Thymus (tissue), 11 donors: Measurements from ENCODE around the gene PDCD2. TPM values are rescaled to one million over a fixed set of nuclear protein-coding genes. Genes with fewer than 3 reads are reported as not detected.
A peak's percentile ranks its signal among the peaks of the same experiment; 100 is the strongest.

Experiments used
- DNase-seq, 9 donors: peaks; one replicate each; pipeline ENCODE4 v3.0.0-alpha.2; 2013; ENCODE audit warnings: low spot score in 9 of 9, low read depth in 6 of 9, missing footprints in 1 of 9
- H3K27ac ChIP-seq, 2 donors: one replicate each; pipeline ENCODE4 v1.5.1; 2013; ENCODE audit warnings: control low read depth in 1 of 2, low read depth in 1 of 2, low read length in 1 of 2, mild to moderate bottlenecking in 1 of 2, moderate library complexity in 1 of 2
- H3K27me3 ChIP-seq, 2 donors: one replicate each; pipeline ENCODE4 v1.5.1; 2013; ENCODE audit warnings: low read length in 1 of 2; ENCODE audit not compliant: control insufficient read depth in 2 of 2, insufficient read depth in 1 of 2
- H3K36me3 ChIP-seq, 2 donors: one replicate each; pipeline ENCODE4 v1.5.1; 2013; ENCODE audit warnings: low read length in 1 of 2, mild to moderate bottlenecking in 1 of 2, moderate library complexity in 1 of 2; ENCODE audit not compliant: control insufficient read depth in 2 of 2, insufficient read depth in 2 of 2
- H3K4me1 ChIP-seq, 2 donors: one replicate each; pipeline ENCODE4 v1.5.1; 2013; ENCODE audit warnings: low read length in 2 of 2; ENCODE audit not compliant: control insufficient read depth in 2 of 2, insufficient read depth in 2 of 2
- H3K4me3 ChIP-seq, 2 donors: one replicate each; pipeline ENCODE4 v1.5.1; 2013; ENCODE audit warnings: low read length in 2 of 2, control low read depth in 1 of 2, mild to moderate bottlenecking in 1 of 2
- H3K9me3 ChIP-seq, 2 donors: one replicate each; pipeline ENCODE4 v1.5.1; 2013; ENCODE audit warnings: low read length in 1 of 2, mild to moderate bottlenecking in 1 of 2; ENCODE audit not compliant: control insufficient read depth in 2 of 2, insufficient read depth in 1 of 2
- WGBS: extraction: QIAGEN DNeasy Blood & Tissue Kit; methylation state at CpG from one replicate; pipeline ENCODE4 v1.1.7; 2013; 5-methylcytosine and 5-hydroxymethylcytosine counted together
- polyA plus RNA-seq: library from polyadenylated mRNA; stranded (reverse); fragments of 200-250 nt; gene quantifications from one replicate; pipeline ENCODE4 v1.2.3, GENCODE V29; 2013
- total RNA-seq: library from RNA; stranded (reverse); fragments of 120-200 nt; gene quantifications from one replicate; pipeline ENCODE4 v1.2.4, GENCODE V29; 2013
- donor health status: healthy.

The PDCD2 gene
- total and polyA plus RNA-seq, 2 donors: 79.2 to 90.1 TPM

GRCh38 chr6:170590725-170591124, 6.3 kb upstream of the PDCD2 start:
- WGBS: 97% methylated on average over 1 of the region's 1 CpG
- Histone ChIP-seq H3K4me3 (no peak overlapping the region), H3K27me3 (no peaks in the 10 kb centered on the region), H3K36me3 (no peaks in the 10 kb centered on the region), H3K9me3 (peaks cover 0 to 2% of the 10 kb centered on the region in 2 donors), H3K27ac (no peak overlapping the region), H3K4me1 (no peaks in the 10 kb centered on the region)
- no peak for DNase-seq

DNA sequence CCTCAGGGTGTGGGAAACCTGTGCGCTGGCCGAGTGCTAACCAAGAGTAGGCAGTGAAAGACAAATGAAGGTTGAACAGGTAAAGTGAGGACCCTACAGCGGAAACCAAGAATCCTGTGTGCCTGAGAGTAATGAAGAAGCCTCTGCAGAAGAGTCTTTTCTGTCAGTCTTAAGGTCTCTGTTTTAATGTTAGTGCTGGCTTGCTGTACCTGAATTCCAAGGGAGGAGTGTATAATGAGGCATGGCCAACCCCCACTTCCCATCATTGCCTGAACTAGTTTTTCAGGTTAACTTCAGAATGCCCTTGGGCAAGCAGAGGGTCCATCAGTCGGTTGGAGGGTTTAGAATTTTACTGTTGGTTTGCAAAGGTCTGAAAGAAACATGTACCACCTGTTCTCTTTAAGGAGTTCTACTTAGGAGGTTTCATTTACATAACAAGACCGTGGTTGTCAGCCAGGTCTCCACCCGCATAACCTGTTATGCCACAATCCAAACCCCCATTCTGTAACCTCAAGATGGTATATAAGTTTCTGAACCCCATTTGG, 589 bp upstream of the PDCD2 start:
- no peaks in the 10 kb centered on the region for H3K9me3 ChIP-seq
- WGBS: 11% methylated on average over 6 of the region's 6 CpGs
- peak overlapping the region; percentile 79 to 80 for H3K4me3 ChIP-seq
- H3K4me1 ChIP-seq: peaks cover 3 to 10% of the 10 kb centered on the region in 2 donors
- DNase-seq: no peak
- no peaks in the 10 kb centered on the region for H3K27me3 ChIP-seq
- peaks cover 12 to 18% of the 10 kb centered on the region in 2 donors for H3K36me3 ChIP-seq
- peak overlapping the region; percentile 81 to 91 for H3K27ac ChIP-seq

DNA sequence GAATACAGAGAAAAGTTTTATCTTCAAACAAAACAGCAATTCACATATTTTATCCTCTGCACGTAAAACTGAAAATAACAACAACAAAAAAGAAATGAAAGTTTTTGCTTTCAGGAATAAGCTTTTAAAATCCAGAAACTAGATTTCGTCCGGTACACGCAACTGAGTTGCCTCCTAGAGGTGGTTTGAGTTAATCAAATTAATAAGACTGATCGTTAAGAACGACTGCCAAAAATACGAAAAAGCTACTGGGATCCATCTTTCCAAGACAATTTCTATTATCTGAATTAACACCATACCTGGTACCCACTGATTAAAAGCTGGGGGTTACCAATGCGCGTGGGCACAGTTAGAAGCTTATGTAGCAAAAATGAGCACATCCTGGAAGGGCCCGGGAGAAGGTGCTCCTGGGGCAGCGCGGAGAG, 669 bp downstream of the PDCD2 start:
- no peaks in the 10 kb centered on the region for H3K27me3 ChIP-seq
- peak overlapping the region; percentile 78 to 80 for H3K4me3 ChIP-seq
- 2% methylated on average over 12 of the region's 12 CpGs for WGBS
- peaks cover 12 to 29% of the 10 kb centered on the region in 2 donors for H3K36me3 ChIP-seq
- peak overlapping the region; percentile 80 to 91 for H3K27ac ChIP-seq
- peaks cover 3 to 10% of the 10 kb centered on the region in 2 donors for H3K4me1 ChIP-seq
- H3K9me3 ChIP-seq: no peaks in the 10 kb centered on the region
- peak in 1 of 9 donors; percentile 19 for DNase-seq

DNA sequence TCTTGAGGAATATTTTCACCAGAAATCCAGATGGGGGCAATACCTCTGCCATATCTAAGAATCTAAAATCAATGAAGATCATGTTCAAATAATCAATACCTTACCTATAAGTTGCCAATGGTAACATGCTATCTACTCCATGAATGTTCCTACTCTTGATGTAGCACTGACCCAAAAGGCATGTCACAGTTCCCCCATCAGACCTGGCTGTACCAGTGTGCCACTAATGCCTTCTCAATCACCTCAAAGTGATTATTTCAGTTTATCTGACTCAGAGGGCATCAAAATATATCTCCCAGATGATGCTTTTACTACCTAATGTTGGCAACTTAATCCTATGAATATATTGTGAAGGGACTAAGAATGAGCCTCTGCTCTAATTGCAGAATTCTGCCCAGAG, 5.5 kb downstream of the PDCD2 start:
- no peak overlapping the region for H3K27ac ChIP-seq
- peaks cover 32 to 64% of the 10 kb centered on the region in 2 donors for H3K36me3 ChIP-seq
- no peaks in the 10 kb centered on the region for H3K27me3 ChIP-seq
- no peak for DNase-seq
- peaks cover 0 to 3% of the 10 kb centered on the region in 2 donors for H3K4me1 ChIP-seq
- no peaks in the 10 kb centered on the region for H3K9me3 ChIP-seq
- no peak overlapping the region for H3K4me3 ChIP-seq

DNA sequence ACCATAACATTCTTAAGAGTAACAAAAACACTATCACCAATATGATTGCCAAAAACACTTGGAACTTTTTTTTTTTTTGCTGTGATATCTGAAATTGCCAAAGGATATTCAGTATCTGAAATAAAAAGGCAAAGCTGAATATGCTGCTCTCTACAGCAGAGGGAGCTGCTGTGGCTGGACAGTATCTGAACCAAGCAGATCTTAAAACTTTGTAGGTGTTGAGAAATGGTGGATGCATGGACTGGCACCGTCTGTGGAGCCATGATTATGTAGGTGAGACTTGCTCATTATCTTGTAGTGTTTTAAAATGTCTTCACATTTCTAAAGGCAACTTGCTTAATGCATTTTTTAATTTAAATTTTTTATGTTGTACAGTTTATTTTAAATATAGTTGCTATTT, 9.2 kb downstream of the PDCD2 start:
- Histone ChIP-seq H3K9me3 (no peaks in the 10 kb centered on the region), H3K27ac (no peak overlapping the region), H3K27me3 (no peaks in the 10 kb centered on the region), H3K4me3 (no peak overlapping the region), H3K4me1 (no peaks in the 10 kb centered on the region), H3K36me3 (peaks cover 33 to 69% of the 10 kb centered on the region in 2 donors)
- 95% methylated on average over 1 of the region's 1 CpG for WGBS
- no peak for DNase-seq

- Histone ChIP-seq H3K27ac (no peak overlapping the region), H3K4me3 (no peak overlapping the region), H3K36me3 (peaks cover 43 to 69% of the 10 kb centered on the region in 2 donors), H3K9me3 (no peaks in the 10 kb centered on the region), H3K27me3 (no peaks in the 10 kb centered on the region), H3K4me1 (no peaks in the 10 kb centered on the region)
- DNase-seq: no peak
- 98% methylated on average over 2 of the region's 2 CpGs for WGBS
These were observed 11.6 kb downstream of the PDCD2 start for GRCh38 chr6:170572704-170573466.

DNA sequence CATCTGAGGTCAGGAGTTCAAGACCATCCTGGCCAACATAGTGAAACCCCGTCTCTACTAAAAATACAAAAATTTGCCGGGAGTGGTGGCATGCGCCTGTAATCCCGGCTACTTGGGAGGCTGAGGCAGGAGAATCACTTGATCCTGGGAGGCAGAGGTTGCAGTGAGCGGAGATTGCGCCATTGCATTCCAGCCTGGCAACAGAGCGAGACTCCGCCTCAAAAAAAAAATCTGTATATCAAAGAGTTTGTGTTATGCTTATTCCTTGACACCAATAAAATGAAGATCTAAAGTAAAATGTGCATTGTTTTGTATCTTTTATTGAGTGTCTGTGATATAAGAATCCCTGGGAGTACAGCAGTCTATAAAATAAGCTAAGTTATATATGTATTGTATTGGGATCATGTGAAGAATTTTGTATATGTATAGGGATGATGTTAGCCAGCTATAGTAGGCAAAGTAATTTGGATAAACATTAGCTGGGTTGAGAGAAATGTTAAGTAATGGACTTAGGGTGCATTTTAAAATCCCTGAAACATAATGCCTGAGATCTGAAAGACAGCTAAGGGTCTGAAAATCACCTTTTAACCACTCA, 19.4 kb downstream of the PDCD2 start:
- H3K36me3 ChIP-seq: peaks cover 34 to 52% of the 10 kb centered on the region in 2 donors

DNA sequence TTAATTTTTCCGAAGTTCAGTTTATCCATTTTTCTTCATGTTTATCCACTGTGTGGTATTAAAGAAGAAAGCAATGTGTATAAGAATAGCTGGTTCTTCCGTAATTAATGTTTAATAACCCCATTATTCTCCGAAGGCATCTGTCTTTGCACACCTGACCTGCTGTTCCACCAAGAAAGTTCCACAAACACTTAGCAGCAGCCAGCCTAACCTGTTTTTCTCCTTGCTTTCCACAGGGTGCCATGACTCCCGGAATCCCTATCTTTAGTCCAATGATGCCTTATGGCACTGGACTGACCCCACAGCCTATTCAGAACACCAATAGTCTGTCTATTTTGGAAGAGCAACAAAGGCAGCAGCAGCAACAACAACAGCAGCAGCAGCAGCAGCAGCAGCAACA, 22.9 kb downstream of the PDCD2 start:
- no peaks in the 10 kb centered on the region for H3K27me3 ChIP-seq
- no peak overlapping the region for H3K27ac ChIP-seq
- no peaks in the 10 kb centered on the region for H3K9me3 ChIP-seq
- no peak for DNase-seq
- H3K4me3 ChIP-seq: no peak overlapping the region
- no peaks in the 10 kb centered on the region for H3K4me1 ChIP-seq
- H3K36me3 ChIP-seq: peaks cover 18 to 42% of the 10 kb centered on the region in 2 donors
- 99% methylated on average over 4 of the region's 4 CpGs for WGBS

More for the DNA sequence above, 19.4 kb downstream of the PDCD2 start:
- no peak for DNase-seq
- no peak overlapping the region for H3K4me3 ChIP-seq
- H3K4me1 ChIP-seq: no peaks in the 10 kb centered on the region
- no peaks in the 10 kb centered on the region for H3K27me3 ChIP-seq
- H3K27ac ChIP-seq: no peak overlapping the region
- 97% methylated on average over 8 of the region's 8 CpGs for WGBS
- no peaks in the 10 kb centered on the region for H3K9me3 ChIP-seq

GRCh38 chr6:170555305-170555704, 29.1 kb downstream of the PDCD2 start:
- H3K4me1 ChIP-seq: peaks cover 14 to 15% of the 10 kb centered on the region in 2 donors
- H3K9me3 ChIP-seq: no peaks in the 10 kb centered on the region
- peak overlapping the region; percentile 81 to 87 for H3K4me3 ChIP-seq
- WGBS: 77% methylated on average over 3 of the region's 3 CpGs
- peaks cover 0 to 16% of the 10 kb centered on the region in 2 donors for H3K36me3 ChIP-seq
- no peaks in the 10 kb centered on the region for H3K27me3 ChIP-seq
- DNase-seq: no peak
- H3K27ac ChIP-seq: no peak overlapping the region
